H1 (cell line): ENCODE measurements around the gene CCDC13. TPM values are rescaled to one million over a fixed set of nuclear protein-coding genes. Genes with fewer than 3 reads are reported as not detected.

ENCODE experiments used
- CTCF ChIP-seq, 3 experiments: IDR thresholded peaks; 1 replicate in 2 of 3; 2 replicates in 1 of 3; pipeline versions ENCODE4 v1.5.1 to v1.6.1; 2011; ENCODE audit warnings: low read length in 3 of 3, mild to moderate bottlenecking in 3 of 3, inconsistent platforms in 2 of 3, low read depth in 1 of 3, moderate library complexity in 1 of 3; ENCODE audit not compliant: insufficient read depth in 1 of 3; ENCODE audit errors: control extremely low read depth in 1 of 3
- E2F6 ChIP-seq: IDR thresholded peaks from 2 replicates; pipeline ENCODE4 v1.6.1; 2012; ENCODE audit warnings: inconsistent platforms
- NRF1 ChIP-seq: IDR thresholded peaks from 2 replicates; pipeline ENCODE4 v1.6.1; 2011; ENCODE audit warnings: mild to moderate bottlenecking, low read depth, low read length, improper control_type of control experiment
- TBP ChIP-seq: IDR thresholded peaks from 2 replicates; pipeline ENCODE4 v1.6.1; 2011; ENCODE audit warnings: low read depth, low read length, improper control_type of control experiment
- polyA plus RNA-seq, 7 experiments: library from polyadenylated mRNA; depleted of rRNA in 3 of 7; stranded (reverse) in 5 of 7; unstranded in 2 of 7; fragments of >200 nt in 5 of 7; fragments of 200-250 nt in 2 of 7; gene quantifications; 1 replicate in 5 of 7; 2 replicates in 1 of 7; 4 replicates in 1 of 7; pipeline versions ENCODE4 v1.2.1 to v1.2.3, GENCODE V29; 2011 to 2013; ENCODE audit warnings: missing spikeins in 2 of 7, mixed read lengths in 2 of 7
- total RNA-seq: library from RNA; stranded (reverse); fragmentation: NEBNext Ultra II Directional; extraction: Animal tissue kit (Norgen Biotek cat#: 25700); gene quantifications from 2 replicates; pipeline ENCODE4 v1.2.1, GENCODE V29; 2021
- TF ChIP-seq, protein P1 (sequence below): IDR thresholded peaks from 2 replicates; pipeline ENCODE4 v1.6.1; 2012; ENCODE audit warnings: low read length, inconsistent platforms

Gene CCDC13
- total and polyA plus RNA-seq, 2 of the 8 experiments (the other 6 are each of a cell fraction or from before 2014, with no cell fraction given) = 0.06 TPM; not detected in 1

DNA sequence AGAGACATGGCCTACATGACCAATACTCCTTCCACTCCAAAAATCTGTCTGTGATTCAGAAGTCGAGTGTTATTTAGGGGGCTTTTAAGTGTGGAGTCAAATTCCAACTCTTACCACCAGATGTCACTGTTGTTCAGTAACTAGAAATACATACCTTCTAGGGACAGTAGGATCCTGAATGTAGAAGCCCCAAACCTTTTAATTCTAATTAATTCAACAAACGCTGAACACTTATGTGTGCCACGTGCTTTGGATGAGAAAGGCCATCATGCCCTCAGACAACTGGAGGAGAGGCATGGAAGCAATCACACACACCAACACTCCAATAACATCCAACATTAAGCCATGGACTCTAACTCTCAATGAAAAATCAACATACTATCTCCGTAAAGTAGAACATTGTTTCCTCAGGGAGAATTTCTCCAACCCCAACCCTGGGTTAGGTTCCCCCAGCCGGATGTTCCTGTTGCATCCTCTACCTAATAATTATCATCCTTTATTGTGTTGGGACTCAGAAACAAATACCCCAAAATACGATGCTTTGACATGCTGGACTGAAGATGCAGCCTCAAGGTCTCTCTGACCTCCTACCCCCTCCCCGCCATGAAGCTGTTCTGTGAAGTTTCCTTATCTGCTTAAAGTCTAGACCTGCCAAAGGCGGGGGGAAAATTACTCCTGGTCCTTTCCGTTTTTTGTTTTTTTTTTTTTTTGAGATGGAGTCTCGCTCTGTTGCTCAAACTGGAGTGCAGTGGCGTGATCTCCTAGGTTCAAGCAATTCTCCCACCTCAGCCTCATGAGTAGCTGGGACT lies 8.0 kb upstream of the CCDC13 start (continued):
- TF ChIP-seq, protein P1, sequence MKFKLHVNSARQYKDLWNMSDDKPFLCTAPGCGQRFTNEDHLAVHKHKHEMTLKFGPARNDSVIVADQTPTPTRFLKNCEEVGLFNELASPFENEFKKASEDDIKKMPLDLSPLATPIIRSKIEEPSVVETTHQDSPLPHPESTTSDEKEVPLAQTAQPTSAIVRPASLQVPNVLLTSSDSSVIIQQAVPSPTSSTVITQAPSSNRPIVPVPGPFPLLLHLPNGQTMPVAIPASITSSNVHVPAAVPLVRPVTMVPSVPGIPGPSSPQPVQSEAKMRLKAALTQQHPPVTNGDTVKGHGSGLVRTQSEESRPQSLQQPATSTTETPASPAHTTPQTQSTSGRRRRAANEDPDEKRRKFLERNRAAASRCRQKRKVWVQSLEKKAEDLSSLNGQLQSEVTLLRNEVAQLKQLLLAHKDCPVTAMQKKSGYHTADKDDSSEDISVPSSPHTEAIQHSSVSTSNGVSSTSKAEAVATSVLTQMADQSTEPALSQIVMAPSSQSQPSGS = no peak
- TF ChIP-seq CTCF (IDR thresholded peaks at IDR 0.05; ENCODE audit: control extremely low read depth in 1 of 3, insufficient read depth in 1 of 3, low read depth in 1 of 3, low read length in 3 of 3) = peak in 2 of 3 experiments; percentile 54 to 67; a peak in 2 of 4 replicates
- no peak for TF ChIP-seq NRF1
- no peak for TF ChIP-seq TBP
- no peak for TF ChIP-seq E2F6
- TF ChIP-seq, all 59 proteins: peak for 3
